Chondrocyte (in vitro differentiated cells): Measurements from ENCODE around the gene KRTAP5-3. TPM values are rescaled to one million over a fixed set of nuclear protein-coding genes. Genes with fewer than 3 reads are reported as not detected.
"Not testable (repeated sequence)": the region's sequence is repeated elsewhere in the genome, so short reads cannot be mapped to it uniquely, and the experiment has no call there.

Experiments
- DNase-seq: peaks from one replicate; pipeline ENCODE4 v3.0.0; 2021; ENCODE audit warnings: mixed read lengths, low spot score
- H3K27ac Mint-ChIP-seq: one replicate; pipeline ENCODE4 v1.8.0; 2021; ENCODE audit warnings: mild to moderate bottlenecking, moderate library complexity, mixed read lengths; ENCODE audit not compliant: unreplicated experiment
- H3K27me3 Mint-ChIP-seq: 2 replicates; pipeline ENCODE4 v1.8.0; 2021; ENCODE audit warnings: low read depth, mixed read lengths
- H3K36me3 Mint-ChIP-seq: 2 replicates; pipeline ENCODE4 v1.8.0; 2021; ENCODE audit warnings: low read depth, mixed read lengths
- H3K4me1 Mint-ChIP-seq: 2 replicates; pipeline ENCODE4 v1.8.0; 2021; ENCODE audit warnings: low read depth, mild to moderate bottlenecking, mixed read lengths
- H3K4me3 Mint-ChIP-seq: one replicate; pipeline ENCODE4 v1.8.0; 2021; ENCODE audit warnings: mild to moderate bottlenecking, moderate library complexity, mixed read lengths; ENCODE audit not compliant: unreplicated experiment
- H3K9me3 Mint-ChIP-seq: 2 replicates; pipeline ENCODE4 v1.8.0; 2021; ENCODE audit warnings: low read depth, mixed read lengths
- total RNA-seq: library from RNA; stranded (reverse); gene quantifications from 3 replicates; pipeline ENCODE4 v1.2.1, GENCODE V29; 2021
- TF ChIP-seq, protein P1 (sequence below): fragments of 200-600 bp; sonication (generic); IDR thresholded peaks from 2 replicates; pipeline ENCODE4 v1.5.0; 2021; ENCODE audit warnings: antibody characterized with exemption, mild to moderate bottlenecking, moderate library complexity

Gene KRTAP5-3
- total RNA-seq, 1 donor from 2014 or later: not detected

DNA sequence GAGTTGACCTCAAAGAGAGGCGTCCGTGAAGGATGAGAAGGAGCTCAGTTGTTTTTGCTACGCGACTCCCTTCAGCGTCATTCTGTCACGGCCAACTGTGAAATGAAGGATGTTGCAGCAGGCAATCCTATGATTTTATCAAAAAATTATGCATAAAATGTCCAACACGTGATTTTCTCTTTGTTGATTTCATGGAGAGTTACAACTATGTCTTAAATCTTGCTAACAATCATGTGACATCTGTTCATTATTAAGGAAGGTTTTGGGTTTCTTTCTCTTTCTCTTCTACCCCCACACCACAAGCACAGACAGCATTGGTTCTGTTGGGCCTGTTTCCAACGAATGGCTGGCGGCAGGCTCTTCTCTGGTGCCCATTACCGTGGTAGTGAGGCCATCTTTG, 10.0 kb upstream of the KRTAP5-3 start:
- no peaks in the 10 kb centered on the region for H3K4me1 Mint-ChIP-seq
- H3K27ac Mint-ChIP-seq: no peak overlapping the region
- no peak for DNase-seq
- H3K27me3 Mint-ChIP-seq: peaks cover 59% of the 10 kb centered on the region
- peaks cover 3% of the 10 kb centered on the region for H3K9me3 Mint-ChIP-seq
- H3K4me3 Mint-ChIP-seq: no peak overlapping the region
- peaks cover 5% of the 10 kb centered on the region for H3K36me3 Mint-ChIP-seq
- TF ChIP-seq, protein P1, sequence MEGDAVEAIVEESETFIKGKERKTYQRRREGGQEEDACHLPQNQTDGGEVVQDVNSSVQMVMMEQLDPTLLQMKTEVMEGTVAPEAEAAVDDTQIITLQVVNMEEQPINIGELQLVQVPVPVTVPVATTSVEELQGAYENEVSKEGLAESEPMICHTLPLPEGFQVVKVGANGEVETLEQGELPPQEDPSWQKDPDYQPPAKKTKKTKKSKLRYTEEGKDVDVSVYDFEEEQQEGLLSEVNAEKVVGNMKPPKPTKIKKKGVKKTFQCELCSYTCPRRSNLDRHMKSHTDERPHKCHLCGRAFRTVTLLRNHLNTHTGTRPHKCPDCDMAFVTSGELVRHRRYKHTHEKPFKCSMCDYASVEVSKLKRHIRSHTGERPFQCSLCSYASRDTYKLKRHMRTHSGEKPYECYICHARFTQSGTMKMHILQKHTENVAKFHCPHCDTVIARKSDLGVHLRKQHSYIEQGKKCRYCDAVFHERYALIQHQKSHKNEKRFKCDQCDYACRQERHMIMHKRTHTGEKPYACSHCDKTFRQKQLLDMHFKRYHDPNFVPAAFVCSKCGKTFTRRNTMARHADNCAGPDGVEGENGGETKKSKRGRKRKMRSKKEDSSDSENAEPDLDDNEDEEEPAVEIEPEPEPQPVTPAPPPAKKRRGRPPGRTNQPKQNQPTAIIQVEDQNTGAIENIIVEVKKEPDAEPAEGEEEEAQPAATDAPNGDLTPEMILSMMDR: no peak

DNA sequence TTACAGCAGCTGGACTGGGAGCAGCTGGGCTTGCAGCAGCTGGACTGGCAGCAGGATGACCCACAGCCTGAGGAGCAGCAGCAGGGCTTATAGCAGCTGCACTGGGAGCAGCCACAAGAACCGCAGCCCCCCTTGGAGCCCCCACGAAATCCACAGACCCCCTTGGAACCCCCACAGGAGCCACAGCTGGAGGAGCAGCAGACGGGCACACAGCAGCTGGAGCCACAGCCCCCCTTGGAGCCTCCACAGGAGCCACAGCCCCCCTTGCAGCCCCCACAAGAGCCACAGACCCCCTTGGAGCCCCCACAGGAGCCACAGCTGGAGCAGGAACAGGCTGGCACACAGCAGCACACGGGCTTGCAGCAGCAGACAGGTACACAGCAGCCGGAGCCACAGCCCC, 362 bp downstream of the KRTAP5-3 start:
- not testable (repeated sequence) for H3K4me3 Mint-ChIP-seq, H3K27ac Mint-ChIP-seq, H3K4me1 Mint-ChIP-seq, H3K9me3 Mint-ChIP-seq, H3K36me3 Mint-ChIP-seq
- peaks cover 47% of the 10 kb centered on the region for H3K27me3 Mint-ChIP-seq
- DNase-seq: peak; percentile 38

DNA sequence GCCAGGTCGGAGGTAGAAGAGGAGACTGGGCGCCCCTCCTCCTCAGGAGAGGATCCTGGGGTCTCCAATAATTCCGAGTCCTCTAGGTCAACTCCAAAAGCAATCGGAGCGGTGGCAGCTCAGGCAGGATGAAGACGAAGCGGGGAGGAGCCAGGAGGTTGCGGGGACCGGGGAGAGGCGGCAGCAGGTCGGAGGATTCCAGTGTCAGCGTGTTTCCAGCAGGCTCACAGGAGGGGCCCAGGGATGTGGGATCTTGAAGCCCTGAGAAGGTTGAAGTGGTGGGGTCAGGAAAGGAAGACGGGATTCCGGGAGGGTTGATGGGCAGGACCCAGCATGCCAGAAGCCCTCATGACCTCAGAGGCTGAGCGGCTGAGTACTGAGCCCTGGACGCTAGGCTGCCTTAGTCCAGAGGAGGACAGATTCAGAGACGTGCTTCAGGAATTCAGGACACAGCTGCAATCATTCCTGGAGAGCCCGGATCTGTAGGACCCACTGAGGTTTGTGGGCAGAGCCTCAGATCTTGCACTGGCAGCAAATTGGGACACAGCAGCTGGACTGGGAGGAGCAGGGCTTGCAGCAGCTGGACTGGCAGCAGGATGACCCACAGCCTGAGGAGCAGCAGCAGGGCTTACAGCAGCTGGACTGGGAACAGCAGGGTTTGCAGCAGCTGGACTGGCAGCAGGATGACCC, 962 bp downstream of the KRTAP5-3 start:
- H3K27me3 Mint-ChIP-seq: peaks cover 51% of the 10 kb centered on the region
- H3K4me1 Mint-ChIP-seq, H3K36me3 Mint-ChIP-seq, H3K4me3 Mint-ChIP-seq, H3K9me3 Mint-ChIP-seq, H3K27ac Mint-ChIP-seq: not testable (repeated sequence)
- DNase-seq: peak; percentile 36

DNA sequence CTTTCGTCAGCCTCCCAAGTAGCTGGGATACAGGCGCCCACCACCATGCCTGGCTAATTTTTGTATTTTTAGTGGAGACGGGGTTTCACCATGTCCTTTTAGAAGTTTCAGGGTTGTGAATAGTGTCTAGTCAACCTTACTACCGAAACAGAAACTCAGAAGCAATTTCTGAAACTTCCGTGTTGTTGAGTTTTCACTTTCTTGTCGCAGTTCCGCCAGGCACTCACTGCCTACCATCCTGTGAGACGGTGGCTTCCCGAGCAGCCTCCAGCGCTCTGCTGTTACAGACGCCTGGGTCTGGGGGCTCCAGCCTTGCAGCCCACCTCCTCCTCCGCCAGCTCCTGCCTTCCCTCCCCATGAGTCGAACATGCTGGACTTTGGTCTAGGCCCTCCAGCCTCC, 2.3 kb downstream of the KRTAP5-3 start:
- H3K4me1 Mint-ChIP-seq, H3K36me3 Mint-ChIP-seq, H3K4me3 Mint-ChIP-seq, H3K27ac Mint-ChIP-seq, H3K9me3 Mint-ChIP-seq: not testable (repeated sequence)
- peak; percentile 40 for DNase-seq
- H3K27me3 Mint-ChIP-seq: peaks cover 55% of the 10 kb centered on the region

DNA sequence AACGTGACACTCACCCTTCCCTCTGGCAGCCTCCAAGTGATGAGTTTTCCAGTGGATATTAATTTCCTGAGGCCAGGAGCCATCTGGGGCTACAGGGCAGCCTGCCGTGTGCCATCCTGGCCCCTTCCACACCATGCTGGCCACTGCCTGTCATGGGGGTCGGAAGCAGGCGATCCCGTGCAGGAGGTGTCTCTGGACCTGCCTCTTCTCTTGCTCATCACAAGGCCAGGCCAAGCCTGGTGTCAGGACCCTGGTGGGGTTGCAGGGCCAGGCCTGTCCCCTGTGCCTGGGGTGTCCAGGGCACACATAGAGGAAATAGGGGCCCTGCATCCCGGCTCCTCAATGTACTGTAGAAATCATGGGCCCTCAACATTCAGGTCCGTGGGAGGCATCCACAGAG, 3.6 kb downstream of the KRTAP5-3 start:
- TF ChIP-seq, protein P1: no peak
- no peak overlapping the region for H3K4me3 Mint-ChIP-seq
- no peaks in the 10 kb centered on the region for H3K36me3 Mint-ChIP-seq
- no peaks in the 10 kb centered on the region for H3K9me3 Mint-ChIP-seq
- no peak for DNase-seq
- H3K27ac Mint-ChIP-seq: no peak overlapping the region
- peaks cover 3% of the 10 kb centered on the region for H3K4me1 Mint-ChIP-seq
- H3K27me3 Mint-ChIP-seq: peaks cover 55% of the 10 kb centered on the region

DNA sequence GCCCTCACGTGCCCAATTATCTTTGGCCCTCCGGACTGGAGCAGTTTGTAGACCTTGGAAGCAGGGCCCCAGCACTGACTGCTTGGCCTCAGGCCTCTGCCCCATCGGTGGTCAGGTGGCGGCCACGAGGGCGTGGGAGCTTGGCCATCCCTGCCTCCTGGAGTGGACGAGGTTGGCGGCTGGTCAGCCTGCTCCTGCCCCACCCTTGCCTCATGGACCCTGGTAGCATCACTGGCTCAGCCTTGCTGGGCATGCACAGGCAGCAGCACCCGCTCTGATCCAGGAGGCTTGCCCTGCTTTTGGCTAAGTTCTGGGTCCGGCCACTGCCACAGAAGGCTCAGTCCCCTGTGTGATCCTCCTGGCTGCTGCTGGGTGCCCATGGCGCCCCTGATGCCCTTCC, 4.1 kb downstream of the KRTAP5-3 start:
- no peak overlapping the region for H3K4me3 Mint-ChIP-seq
- H3K4me1 Mint-ChIP-seq: peaks cover 3% of the 10 kb centered on the region
- TF ChIP-seq, protein P1: no peak
- DNase-seq: peak; percentile 86
- H3K27ac Mint-ChIP-seq: no peak overlapping the region
- no peaks in the 10 kb centered on the region for H3K36me3 Mint-ChIP-seq
- H3K27me3 Mint-ChIP-seq: peaks cover 60% of the 10 kb centered on the region
- H3K9me3 Mint-ChIP-seq: no peaks in the 10 kb centered on the region

DNA sequence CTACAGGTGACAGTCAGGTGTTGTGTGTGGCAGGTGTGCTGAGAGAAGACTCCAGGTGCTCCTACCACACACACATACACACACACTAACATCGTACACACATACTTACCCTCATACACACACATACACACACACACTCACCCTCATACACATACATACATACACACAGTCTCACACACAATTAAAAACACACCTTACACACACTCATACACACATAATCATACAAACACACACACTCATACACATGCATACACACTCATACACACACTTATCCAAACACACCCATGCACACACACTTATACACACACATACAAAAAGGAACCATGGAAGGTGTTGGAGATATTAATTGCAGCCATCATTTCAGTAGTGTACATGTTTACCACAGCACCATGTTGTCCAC, 4.6 kb downstream of the KRTAP5-3 start:
- TF ChIP-seq, protein P1: no peak
- DNase-seq: no peak
- Mint-ChIP-seq H3K36me3 (no peaks in the 10 kb centered on the region), H3K27me3 (peaks cover 64% of the 10 kb centered on the region), H3K9me3 (no peaks in the 10 kb centered on the region), H3K4me3 (no peak overlapping the region), H3K4me1 (peaks cover 3% of the 10 kb centered on the region), H3K27ac (no peak overlapping the region)

DNA sequence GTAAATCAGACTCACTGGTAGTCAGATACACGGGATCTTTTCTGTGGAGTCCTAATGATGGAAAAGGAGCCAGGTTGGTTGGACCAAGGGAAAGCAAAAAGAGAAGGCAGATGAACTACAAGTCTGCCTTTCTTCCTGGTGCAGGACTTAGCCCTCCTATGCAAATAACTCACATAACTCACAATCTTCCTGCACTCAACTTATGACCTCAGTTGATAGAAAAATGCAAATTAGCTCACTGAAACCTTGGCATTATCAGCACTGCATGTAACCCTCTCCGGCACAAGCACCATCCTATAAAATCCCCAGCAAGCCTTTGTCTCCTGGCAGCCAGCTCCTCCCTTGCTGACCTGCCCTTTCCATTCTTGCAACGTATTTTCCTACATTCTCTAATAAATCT, 6.6 kb downstream of the KRTAP5-3 start:
- not testable (repeated sequence) for DNase-seq, H3K36me3 Mint-ChIP-seq, H3K9me3 Mint-ChIP-seq, H3K4me3 Mint-ChIP-seq, H3K4me1 Mint-ChIP-seq, H3K27ac Mint-ChIP-seq
- peaks cover 64% of the 10 kb centered on the region for H3K27me3 Mint-ChIP-seq
